GM23248 (cell line): ENCODE data around the gene FBXW10.
"Not testable (repeated sequence)": the region's sequence is repeated elsewhere in the genome, so short reads cannot be mapped to it uniquely, and the experiment has no call there.

Experiments
- EZH2 ChIP-seq: fragments of 200-600 bp; sonication (generic); IDR thresholded peaks from 2 replicates; pipeline ENCODE4 v1.6.1; 2018; ENCODE audit warnings: antibody characterized with exemption, mild to moderate bottlenecking; ENCODE audit not compliant: insufficient read depth, poor library complexity, severe bottlenecking
- EZH2phosphoT487 ChIP-seq: fragments of 200-600 bp; sonication (generic); IDR thresholded peaks from 2 replicates; pipeline ENCODE4 v1.6.1; 2018; ENCODE audit warnings: antibody characterized with exemption, moderate library complexity, mild to moderate bottlenecking, low read depth; ENCODE audit not compliant: insufficient read depth

GRCh38 chr17:18760221-18760620, 16.4 kb downstream of the FBXW10 start:
- TF ChIP-seq EZH2phosphoT487, EZH2: not testable (repeated sequence)
